Keratinocyte (primary cell): ENCODE measurements around the gene HTRA3.

Experiments
- EZH2 ChIP-seq: IDR thresholded peaks from one replicate; pipeline ENCODE4 v1.6.1; 2012; ENCODE audit warnings: inconsistent platforms, mild to moderate bottlenecking, low read length, moderate library complexity
- TF ChIP-seq, protein P1 (sequence below), 3 experiments: IDR thresholded peaks in 1 of 3; conservative IDR thresholded peaks in 1 of 3; optimal IDR thresholded peaks in 1 of 3; 2 replicates in 2 of 3; 3 replicates in 1 of 3; pipeline versions ENCODE3 to v1.5.1; 2011; ENCODE audit warnings: low read length in 3 of 3, mild to moderate bottlenecking in 3 of 3, moderate library complexity in 2 of 3, control low read depth in 1 of 3, inconsistent platforms in 1 of 3; ENCODE audit not compliant: insufficient read depth in 2 of 3; ENCODE audit errors: extremely low read depth in 1 of 3

DNA sequence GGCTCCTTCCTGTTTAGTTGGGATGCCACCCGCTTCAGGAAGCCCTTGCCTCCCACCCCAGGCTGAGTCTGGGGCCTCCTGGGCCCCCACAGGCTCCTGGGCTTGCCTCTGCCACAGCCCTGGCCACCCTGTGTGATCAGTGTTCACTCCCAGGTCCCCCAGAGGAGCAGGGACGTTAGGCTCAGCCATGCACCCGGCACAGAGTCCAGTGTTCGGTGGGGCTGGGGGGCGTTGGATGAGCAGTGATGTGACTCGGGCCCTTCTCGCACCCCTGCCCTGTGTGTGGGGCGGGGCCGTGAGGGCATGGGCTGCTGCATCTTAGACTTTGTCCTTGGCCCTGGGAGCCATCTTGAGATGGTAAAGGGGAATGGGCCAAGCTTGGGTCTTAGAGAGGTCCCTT, 29.9 kb upstream of the HTRA3 start:
- TF ChIP-seq, protein P1, sequence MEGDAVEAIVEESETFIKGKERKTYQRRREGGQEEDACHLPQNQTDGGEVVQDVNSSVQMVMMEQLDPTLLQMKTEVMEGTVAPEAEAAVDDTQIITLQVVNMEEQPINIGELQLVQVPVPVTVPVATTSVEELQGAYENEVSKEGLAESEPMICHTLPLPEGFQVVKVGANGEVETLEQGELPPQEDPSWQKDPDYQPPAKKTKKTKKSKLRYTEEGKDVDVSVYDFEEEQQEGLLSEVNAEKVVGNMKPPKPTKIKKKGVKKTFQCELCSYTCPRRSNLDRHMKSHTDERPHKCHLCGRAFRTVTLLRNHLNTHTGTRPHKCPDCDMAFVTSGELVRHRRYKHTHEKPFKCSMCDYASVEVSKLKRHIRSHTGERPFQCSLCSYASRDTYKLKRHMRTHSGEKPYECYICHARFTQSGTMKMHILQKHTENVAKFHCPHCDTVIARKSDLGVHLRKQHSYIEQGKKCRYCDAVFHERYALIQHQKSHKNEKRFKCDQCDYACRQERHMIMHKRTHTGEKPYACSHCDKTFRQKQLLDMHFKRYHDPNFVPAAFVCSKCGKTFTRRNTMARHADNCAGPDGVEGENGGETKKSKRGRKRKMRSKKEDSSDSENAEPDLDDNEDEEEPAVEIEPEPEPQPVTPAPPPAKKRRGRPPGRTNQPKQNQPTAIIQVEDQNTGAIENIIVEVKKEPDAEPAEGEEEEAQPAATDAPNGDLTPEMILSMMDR (optimal IDR thresholded peaks at IDR 0.05 in 1 of 3, IDR thresholded peaks at IDR 0.05 in 1 of 3, conservative IDR thresholded peaks at IDR 0.05 in 1 of 3; ENCODE audit: extremely low read depth in 1 of 3, insufficient read depth in 2 of 3, low read length in 3 of 3) = no peak
- TF ChIP-seq EZH2 = no peak
